ENCODE measurements around the gene PTPN7. TPM values are rescaled to one million over a fixed set of nuclear protein-coding genes. Genes with fewer than 3 reads are reported as not detected.
A peak's percentile ranks its signal among the peaks of the same experiment; 100 is the strongest.

The PTPN7 gene
- total and polyA plus RNA-seq, 2 experiments from 2014 or later, result 0.41 TPM; not detected in 1

- no peaks in the 10 kb centered on the region for H3K27me3 ChIP-seq
- no peak for DNase-seq (ENCODE audit: low spot score)
- H3K9me3 ChIP-seq (ENCODE audit: low read depth), result no peaks in the 10 kb centered on the region
- TF ChIP-seq EZH2phosphoT487 (IDR thresholded peaks at IDR 0.05; ENCODE audit: low read depth, severe bottlenecking, unreplicated experiment), result no peak
- no peak for TF ChIP-seq CTCF (IDR thresholded peaks at IDR 0.05; ENCODE audit: poor library complexity)
- TF ChIP-seq EZH2 (IDR thresholded peaks at IDR 0.05; ENCODE audit: borderline replicate concordance), result no peak
- no peak overlapping the region for H2AFZ ChIP-seq
- peaks cover 53% of the 10 kb centered on the region for H4K20me1 ChIP-seq (ENCODE audit: insufficient read depth, poor library complexity, severe bottlenecking)
- H3K4me1 ChIP-seq (ENCODE audit: insufficient read depth), result peaks cover 7% of the 10 kb centered on the region
- H3K9me2 ChIP-seq (replicated peaks; ENCODE audit: insufficient read depth), result no peaks in the 10 kb centered on the region
- H3K4me3 ChIP-seq, result no peak overlapping the region
- H3K79me2 ChIP-seq, result peaks cover 59% of the 10 kb centered on the region
- no peak overlapping the region for H3K4me2 ChIP-seq
- H3K36me3 ChIP-seq (replicated peaks; ENCODE audit: insufficient read depth, low read depth), result no peaks in the 10 kb centered on the region
- 96% methylated on average over 4 of the region's 4 CpGs for WGBS (ENCODE audit: low lambda C conversion rate, missing lambda C conversion rate)
- H3K27ac ChIP-seq, result no peak overlapping the region
Measured at GRCh38 chr1:202140833-202141232, 19.6 kb downstream of the PTPN7 start.

GRCh38 chr1:202135221-202135721 is 25.1 kb downstream of the PTPN7 start:
- Histone ChIP-seq H3K4me2 (no peak overlapping the region), H3K4me1 (ENCODE audit: insufficient read depth) (no peaks in the 10 kb centered on the region), H4K20me1 (ENCODE audit: insufficient read depth, poor library complexity, severe bottlenecking) (peaks cover 18% of the 10 kb centered on the region), H2AFZ (no peak overlapping the region), H3K9me3 (ENCODE audit: low read depth) (no peaks in the 10 kb centered on the region), H3K27me3 (no peaks in the 10 kb centered on the region), H3K4me3 (no peak overlapping the region), H3K9me2 (replicated peaks; ENCODE audit: insufficient read depth) (no peaks in the 10 kb centered on the region), H3K79me2 (peaks cover 22% of the 10 kb centered on the region), H3K36me3 (replicated peaks; ENCODE audit: insufficient read depth, low read depth) (no peaks in the 10 kb centered on the region), H3K27ac (no peak overlapping the region)
- TF ChIP-seq EZH2phosphoT487 (IDR thresholded peaks at IDR 0.05; ENCODE audit: low read depth, severe bottlenecking, unreplicated experiment) (no peak), EZH2 (IDR thresholded peaks at IDR 0.05; ENCODE audit: borderline replicate concordance) (no peak), CTCF (IDR thresholded peaks at IDR 0.05; ENCODE audit: poor library complexity) (peak; percentile 83)
- 50% methylated on average over 15 of the region's 15 CpGs for WGBS (ENCODE audit: low lambda C conversion rate, missing lambda C conversion rate)
- DNase-seq (ENCODE audit: low spot score), result peak; percentile 84

GRCh38 chr1:202134645-202135172 is 25.7 kb downstream of the PTPN7 start:
- Histone ChIP-seq H3K9me3 (ENCODE audit: low read depth) (no peaks in the 10 kb centered on the region), H3K36me3 (replicated peaks; ENCODE audit: insufficient read depth, low read depth) (no peaks in the 10 kb centered on the region), H2AFZ (no peak overlapping the region), H3K79me2 (peaks cover 18% of the 10 kb centered on the region), H3K4me2 (no peak overlapping the region), H3K4me3 (no peak overlapping the region), H3K4me1 (ENCODE audit: insufficient read depth) (no peaks in the 10 kb centered on the region), H3K9me2 (replicated peaks; ENCODE audit: insufficient read depth) (no peaks in the 10 kb centered on the region), H3K27me3 (no peaks in the 10 kb centered on the region), H4K20me1 (ENCODE audit: insufficient read depth, poor library complexity, severe bottlenecking) (peaks cover 18% of the 10 kb centered on the region), H3K27ac (no peak overlapping the region)
- DNase-seq (ENCODE audit: low spot score), result no peak
- WGBS (ENCODE audit: low lambda C conversion rate, missing lambda C conversion rate), result 95% methylated on average over 13 of the region's 13 CpGs
- TF ChIP-seq EZH2phosphoT487 (IDR thresholded peaks at IDR 0.05; ENCODE audit: low read depth, severe bottlenecking, unreplicated experiment), result no peak
- TF ChIP-seq CTCF (IDR thresholded peaks at IDR 0.05; ENCODE audit: poor library complexity), result no peak
- TF ChIP-seq EZH2 (IDR thresholded peaks at IDR 0.05; ENCODE audit: borderline replicate concordance), result no peak
